Endothelial cell of umbilical vein (primary cell): ENCODE results near the gene DOCK1. TPM values are rescaled to one million over a fixed set of nuclear protein-coding genes. Genes with fewer than 3 reads are reported as not detected.

Source experiments
- BruUV-seq: library from RNA; stranded (reverse); fragments of 400-500 nt; replicated peaks from 2 replicates; lab custom pipeline; 2021; lab: Mats Ljungman, UMichigan
- CTCF ChIA-PET: fragments of 300-600, 350-600 bp; sonication (Branson Sonifier 250); formaldehyde crosslinking; loops from one replicate; lab custom pipeline; 2021; ENCODE audit warnings: antibody characterized with exemption, inconsistent platforms; lab: Charles Lee
- POLR2A ChIA-PET: fragments of 300-600, 350-600 bp; sonication (Branson Sonifier 250); formaldehyde crosslinking; loops from one replicate; lab custom pipeline; 2021; ENCODE audit warnings: antibody characterized with exemption, inconsistent platforms; lab: Charles Lee
- DNase-seq: peaks from one replicate; pipeline ENCODE4 v3.0.0-alpha.2; 2011; ENCODE audit warnings: low read depth, low spot score
- FAIRE-seq: peaks from 2 replicates; lab custom pipeline; 2011; peaks lifted over from hg19 to GRCh38; lab: Jason Lieb, UNC
- H2AFZ ChIP-seq: 2 replicates; pipeline ENCODE4 v1.6.0; 2012; ENCODE audit warnings: low read depth, low read length, control low read depth, inconsistent platforms
- H3K27ac ChIP-seq: 2 replicates; pipeline ENCODE4 v1.5.1; 2011; ENCODE audit warnings: low read depth, mild to moderate bottlenecking, control low read depth, low read length, moderate library complexity; ENCODE audit not compliant: insufficient read depth
- H3K27me3 ChIP-seq, 2 experiments: 2 replicates each; pipeline versions ENCODE4 v1.6.0 to v1.6.1; 2011; ENCODE audit warnings: low read length in 2 of 2, mixed read lengths in 1 of 2; ENCODE audit not compliant: control insufficient read depth in 2 of 2, insufficient read depth in 2 of 2
- H3K36me3 ChIP-seq, 2 experiments: 2 replicates in 1 of 2; 3 replicates in 1 of 2; pipeline ENCODE4 v1.5.1; 2011; ENCODE audit warnings: low read length in 2 of 2, mild to moderate bottlenecking in 1 of 2, moderate library complexity in 1 of 2; ENCODE audit not compliant: control insufficient read depth in 2 of 2, insufficient read depth in 2 of 2; ENCODE audit errors: extremely low read depth in 1 of 2
- H3K4me1 ChIP-seq: 3 replicates; pipeline ENCODE4 v1.5.1; 2011; ENCODE audit warnings: mild to moderate bottlenecking, low read length; ENCODE audit not compliant: control insufficient read depth, insufficient read depth; ENCODE audit errors: extremely low read depth
- H3K4me2 ChIP-seq: 2 replicates; pipeline ENCODE4 v1.6.1; 2011; ENCODE audit warnings: low read length, control low read depth, mixed read lengths; ENCODE audit not compliant: insufficient read depth
- H3K4me3 ChIP-seq, 3 experiments: fragments of 200-600 bp in 1 of 3; sonication (generic), shearing (Covaris generic) in 1 of 3; replicated peaks in 1 of 3; 2 replicates each; pipeline ENCODE4 v1.5.1; 2011 to 2016; ENCODE audit warnings: control low read depth in 3 of 3, low read length in 3 of 3, mild to moderate bottlenecking in 2 of 3, inconsistent platforms in 1 of 3, low read depth in 1 of 3, moderate library complexity in 1 of 3; ENCODE audit not compliant: insufficient read depth in 1 of 3
- H3K79me2 ChIP-seq: 2 replicates; pipeline ENCODE4 v1.6.0; 2012; ENCODE audit warnings: low read length, inconsistent platforms; ENCODE audit not compliant: control insufficient read depth, insufficient read depth
- H3K9ac ChIP-seq: replicated peaks from 2 replicates; pipeline ENCODE3; 2011; ENCODE audit warnings: low read length, control low read depth; ENCODE audit not compliant: insufficient read depth; ENCODE audit errors: extremely low read depth
- H3K9me1 ChIP-seq: replicated peaks from 3 replicates; pipeline ENCODE4 v1.6.0; 2011; ENCODE audit warnings: mild to moderate bottlenecking, low read length; ENCODE audit not compliant: control insufficient read depth, insufficient read depth; ENCODE audit errors: extremely low read depth
- H3K9me3 ChIP-seq: replicated peaks from 2 replicates; pipeline ENCODE4 v1.5.1; 2012; ENCODE audit warnings: low read length, inconsistent platforms; ENCODE audit not compliant: control insufficient read depth, insufficient read depth
- H4K20me1 ChIP-seq: replicated peaks from 2 replicates; pipeline ENCODE3; 2011; ENCODE audit warnings: mild to moderate bottlenecking, low read length; ENCODE audit not compliant: control insufficient read depth, insufficient read depth; ENCODE audit errors: extremely low read depth
- EZH2 ChIP-seq: IDR thresholded peaks from 2 replicates; pipeline ENCODE4 v1.6.1; 2012; ENCODE audit warnings: borderline replicate concordance, low read depth, mild to moderate bottlenecking, moderate library complexity, low read length, inconsistent platforms; ENCODE audit not compliant: severe bottlenecking
- FOS ChIP-seq: IDR thresholded peaks from 2 replicates; pipeline ENCODE4 v1.6.1; 2011; ENCODE audit warnings: mild to moderate bottlenecking, low read length, moderate library complexity, borderline replicate concordance; ENCODE audit not compliant: insufficient read depth
- GATA2 ChIP-seq: IDR thresholded peaks from 2 replicates; pipeline ENCODE4 v1.7.0; 2011; ENCODE audit warnings: low read depth, mild to moderate bottlenecking, moderate library complexity, mixed read lengths, low read length; ENCODE audit not compliant: insufficient read length, insufficient read depth
- JUN ChIP-seq: IDR thresholded peaks from 2 replicates; pipeline ENCODE4 v1.6.1; 2011; ENCODE audit warnings: borderline replicate concordance, low read depth; ENCODE audit not compliant: insufficient read length, insufficient read depth
- MYC ChIP-seq: IDR thresholded peaks from one replicate; pipeline ENCODE4 v1.6.1; 2011; ENCODE audit warnings: mild to moderate bottlenecking, low read depth, low read length
- POLR2A ChIP-seq: IDR thresholded peaks from 2 replicates; pipeline ENCODE4 v1.6.1; 2012; ENCODE audit warnings: low read depth, mild to moderate bottlenecking, control low read depth, low read length
- POLR2AphosphoS5 ChIP-seq: IDR thresholded peaks from 2 replicates; pipeline ENCODE4 v1.6.1; 2012; ENCODE audit warnings: low read depth, mild to moderate bottlenecking, control low read depth, low read length, moderate library complexity; ENCODE audit not compliant: insufficient read depth
- dilution Hi-C: fragments of 300-500 bp; cut with MboI; formaldehyde crosslinking; loops from one replicate; pipeline ENCODE4 v1.15.0; 2019; ENCODE audit warnings: low sequenced_read_pairs; ENCODE audit not compliant: extremely low pct_ligation_motif_present
- intact Hi-C: fragments of 100-400 bp; cut with micrococcal nuclease; formaldehyde crosslinking; loops from one replicate; pipeline ENCODE4 v1.10.0; 2022
- polyA plus RNA-seq, 4 experiments: library from polyadenylated mRNA; depleted of rRNA in 3 of 4; stranded (reverse) in 3 of 4; unstranded in 1 of 4; fragments of >200 nt; gene quantifications; 2 replicates each; pipeline versions ENCODE4 v1.2.1 to v1.2.3, GENCODE V29; 2011 to 2012; ENCODE audit warnings: missing spikeins in 1 of 4
- total RNA-seq: library from RNA; stranded (reverse); gene quantifications from 2 replicates; pipeline ENCODE4 v1.2.3, GENCODE V29; 2021
- TF ChIP-seq, protein P1 (sequence below), 2 donors: IDR thresholded peaks; 1 replicate in 1 of 2; 2 replicates in 1 of 2; pipeline ENCODE4 v1.5.1; 2011; ENCODE audit warnings: low read length in 2 of 2, mild to moderate bottlenecking in 2 of 2, moderate library complexity in 2 of 2, control low read depth in 1 of 2, inconsistent platforms in 1 of 2, low read depth in 1 of 2; ENCODE audit not compliant: insufficient read depth in 1 of 2; ENCODE audit errors: extremely low read depth in 1 of 2
- TF ChIP-seq, protein P2 (sequence below): IDR thresholded peaks from 2 replicates; pipeline ENCODE4 v1.6.1; 2011; ENCODE audit not compliant: insufficient read depth, insufficient read length

DOCK1 gene
- total and polyA plus RNA-seq, 2 donors (not counting 3 experiments of a cell fraction or from before 2014, with no cell fraction given): 22.5 to 83.1 TPM

DNA sequence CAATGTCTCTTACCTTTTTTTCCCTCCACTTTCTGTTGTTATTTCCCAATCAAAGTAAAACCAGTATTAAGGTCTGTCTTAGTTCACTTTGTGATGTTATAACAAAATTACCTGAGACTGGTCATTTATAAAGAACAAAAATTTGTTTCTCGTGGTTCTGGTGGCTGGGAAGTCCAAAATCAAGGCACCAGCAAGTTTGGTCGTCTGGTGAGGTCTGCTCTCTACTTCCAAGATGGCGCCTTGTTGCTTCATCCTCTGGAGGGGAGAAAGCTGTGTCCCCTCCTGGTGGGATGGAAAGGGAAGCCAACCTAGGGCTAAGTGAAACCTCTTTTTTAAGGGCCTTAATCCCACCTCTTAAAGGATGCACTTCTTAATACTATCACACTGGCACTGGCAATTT, 313.4 kb downstream of the DOCK1 start:
- no peak for FAIRE-seq
- Histone ChIP-seq H3K79me2 (no peaks in the 10 kb centered on the region), H3K9me3 (no peaks in the 10 kb centered on the region), H3K9me1 (no peaks in the 10 kb centered on the region), H3K4me2 (no peak overlapping the region), H4K20me1 (no peaks in the 10 kb centered on the region), H3K4me3 (no peak overlapping the region), H3K27me3 (no peaks in the 10 kb centered on the region), H2AFZ (no peak overlapping the region), H3K9ac (no peak overlapping the region), H3K4me1 (no peaks in the 10 kb centered on the region), H3K27ac (no peak overlapping the region), H3K36me3 (no peaks in the 10 kb centered on the region)
- CTCF ChIA-PET: no interaction called here
- TF ChIP-seq, protein P1, sequence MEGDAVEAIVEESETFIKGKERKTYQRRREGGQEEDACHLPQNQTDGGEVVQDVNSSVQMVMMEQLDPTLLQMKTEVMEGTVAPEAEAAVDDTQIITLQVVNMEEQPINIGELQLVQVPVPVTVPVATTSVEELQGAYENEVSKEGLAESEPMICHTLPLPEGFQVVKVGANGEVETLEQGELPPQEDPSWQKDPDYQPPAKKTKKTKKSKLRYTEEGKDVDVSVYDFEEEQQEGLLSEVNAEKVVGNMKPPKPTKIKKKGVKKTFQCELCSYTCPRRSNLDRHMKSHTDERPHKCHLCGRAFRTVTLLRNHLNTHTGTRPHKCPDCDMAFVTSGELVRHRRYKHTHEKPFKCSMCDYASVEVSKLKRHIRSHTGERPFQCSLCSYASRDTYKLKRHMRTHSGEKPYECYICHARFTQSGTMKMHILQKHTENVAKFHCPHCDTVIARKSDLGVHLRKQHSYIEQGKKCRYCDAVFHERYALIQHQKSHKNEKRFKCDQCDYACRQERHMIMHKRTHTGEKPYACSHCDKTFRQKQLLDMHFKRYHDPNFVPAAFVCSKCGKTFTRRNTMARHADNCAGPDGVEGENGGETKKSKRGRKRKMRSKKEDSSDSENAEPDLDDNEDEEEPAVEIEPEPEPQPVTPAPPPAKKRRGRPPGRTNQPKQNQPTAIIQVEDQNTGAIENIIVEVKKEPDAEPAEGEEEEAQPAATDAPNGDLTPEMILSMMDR (IDR thresholded peaks at IDR 0.05; ENCODE audit: extremely low read depth in 1 of 2, insufficient read depth in 1 of 2, low read depth in 1 of 2, low read length in 2 of 2): no peak
- TF ChIP-seq FOS (no peak), MYC (no peak), JUN (no peak)
- TF ChIP-seq, protein P2, sequence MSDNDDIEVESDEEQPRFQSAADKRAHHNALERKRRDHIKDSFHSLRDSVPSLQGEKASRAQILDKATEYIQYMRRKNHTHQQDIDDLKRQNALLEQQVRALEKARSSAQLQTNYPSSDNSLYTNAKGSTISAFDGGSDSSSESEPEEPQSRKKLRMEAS: no peak
- dilution Hi-C loops: no loop called here
- POLR2A ChIA-PET: no interaction called here
- DNase-seq: no peak
- no TSS peak for BruUV-seq
- intact Hi-C loops: no loop called here

DNA sequence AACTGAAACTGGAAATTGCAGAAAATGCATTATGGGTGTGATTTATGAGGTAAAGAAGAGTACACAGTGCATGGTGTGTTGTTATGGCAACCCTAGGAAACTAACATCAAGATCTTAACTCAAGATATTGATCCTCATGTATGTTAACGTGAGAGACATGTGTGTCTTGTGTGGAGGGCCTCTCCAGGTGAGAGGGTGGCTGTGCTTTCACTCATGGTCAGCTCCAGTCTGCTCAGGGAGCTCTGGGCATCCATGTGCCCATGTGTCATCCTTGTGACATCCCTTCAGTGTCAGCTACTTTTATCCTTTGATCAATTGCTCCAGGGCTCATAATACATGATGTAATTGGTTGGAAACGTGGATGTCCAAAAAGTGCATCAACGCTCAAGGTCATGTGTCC, 316.1 kb downstream of the DOCK1 start:
- no peak overlapping the region for H2AFZ ChIP-seq
- no peaks in the 10 kb centered on the region for H3K79me2 ChIP-seq
- no peak for FAIRE-seq
- H3K9me3 ChIP-seq: no peaks in the 10 kb centered on the region
- TF ChIP-seq POLR2AphosphoS5 (no peak), JUN (no peak), POLR2A (no peak), MYC (no peak), EZH2 (no peak), GATA2 (no peak), FOS (no peak)
- TF ChIP-seq, protein P1 (IDR thresholded peaks at IDR 0.05; ENCODE audit: extremely low read depth in 1 of 2, insufficient read depth in 1 of 2, low read depth in 1 of 2, low read length in 2 of 2): no peak
- TF ChIP-seq, protein P2: no peak
- intact Hi-C loops: no loop called here
- H4K20me1 ChIP-seq: no peaks in the 10 kb centered on the region
- POLR2A ChIA-PET: no interaction called here
- H3K9me1 ChIP-seq: no peaks in the 10 kb centered on the region
- no peak overlapping the region for H3K4me3 ChIP-seq
- DNase-seq: no peak
- no peak overlapping the region for H3K4me2 ChIP-seq
- BruUV-seq: no TSS peak
- H3K4me1 ChIP-seq: no peaks in the 10 kb centered on the region
- H3K36me3 ChIP-seq: no peaks in the 10 kb centered on the region
- CTCF ChIA-PET: interaction anchor here (0.9 to 2.5 kb wide), 2 partner anchors 22 kb away, joined by 4 to 7 read pairs; no protein-coding TSS in a partner anchor
- no peak overlapping the region for H3K9ac ChIP-seq
- dilution Hi-C loops: no loop called here
- H3K27me3 ChIP-seq: no peaks in the 10 kb centered on the region
- H3K27ac ChIP-seq: no peak overlapping the region
